HepG2 (cell line): ENCODE data around the gene AFDN.

Experiments used
- CBFB ChIP-seq: sonication (generic); formaldehyde crosslinking; IDR thresholded peaks from 2 replicates; pipeline ENCODE4 v1.4.0; 2020; ENCODE audit warnings: missing genetic modification reagents
- ELF4 ChIP-seq: sonication (generic); formaldehyde crosslinking; IDR thresholded peaks from 2 replicates; pipeline ENCODE4 v1.5.0; 2020; ENCODE audit warnings: missing genetic modification reagents, mild to moderate bottlenecking, moderate library complexity, borderline replicate concordance
- HNRNPL ChIP-seq: fragments of 200-400 bp; formaldehyde crosslinking; IDR thresholded peaks from 2 replicates; pipeline ENCODE4 v1.6.1; 2017; ENCODE audit warnings: mild to moderate bottlenecking, low read depth, low read length
- IRX3 ChIP-seq: sonication (generic); formaldehyde crosslinking; IDR thresholded peaks from 2 replicates; pipeline ENCODE4 v1.8.1; 2023; ENCODE audit warnings: mild to moderate bottlenecking, low read depth, missing genetic modification reagents, borderline replicate concordance
- KDM1A ChIP-seq: IDR thresholded peaks from 2 replicates; pipeline ENCODE4 v1.6.1; 2016; ENCODE audit warnings: missing compliant biosample characterization
- MAFK ChIP-seq, 2 experiments: IDR thresholded peaks in 1 of 2; conservative IDR thresholded peaks in 1 of 2; 2 replicates each; pipeline ENCODE4 v1.6.1; 2011; ENCODE audit warnings: improper control_type of control experiment in 2 of 2, low read length in 2 of 2
- MTA3 ChIP-seq: sonication (generic); formaldehyde crosslinking; IDR thresholded peaks from 2 replicates; pipeline ENCODE4 v1.4.0; 2020; ENCODE audit warnings: missing genetic modification reagents
- RAD51 ChIP-seq: fragments of 450-650 bp; IDR thresholded peaks from 2 replicates; pipeline ENCODE4 v1.6.1; 2016; ENCODE audit warnings: borderline replicate concordance
- RXRA ChIP-seq: sonication (generic); formaldehyde crosslinking; IDR thresholded peaks from 2 replicates; pipeline ENCODE4 v1.5.1; 2020; ENCODE audit warnings: missing genetic modification reagents
- SOX6 ChIP-seq, 2 experiments: fragments of 450-650 bp in 1 of 2; sonication (generic) in 1 of 2; formaldehyde crosslinking in 1 of 2; IDR thresholded peaks; 2 replicates each; pipeline versions ENCODE4 v1.4.0 to v1.6.1; 2017 to 2020; ENCODE audit warnings: antibody characterized with exemption in 1 of 2, mild to moderate bottlenecking in 1 of 2, missing genetic modification reagents in 1 of 2
- ZNF329 ChIP-seq: sonication (generic); formaldehyde crosslinking; IDR thresholded peaks from 2 replicates; pipeline ENCODE4 v1.9.0; 2021; ENCODE audit warnings: low read depth, mild to moderate bottlenecking, missing genetic modification reagents
- ZNF446 ChIP-seq: sonication (generic); formaldehyde crosslinking; IDR thresholded peaks from 2 replicates; pipeline ENCODE4 v1.5.0; 2020; ENCODE audit warnings: mild to moderate bottlenecking, missing genetic modification reagents

DNA sequence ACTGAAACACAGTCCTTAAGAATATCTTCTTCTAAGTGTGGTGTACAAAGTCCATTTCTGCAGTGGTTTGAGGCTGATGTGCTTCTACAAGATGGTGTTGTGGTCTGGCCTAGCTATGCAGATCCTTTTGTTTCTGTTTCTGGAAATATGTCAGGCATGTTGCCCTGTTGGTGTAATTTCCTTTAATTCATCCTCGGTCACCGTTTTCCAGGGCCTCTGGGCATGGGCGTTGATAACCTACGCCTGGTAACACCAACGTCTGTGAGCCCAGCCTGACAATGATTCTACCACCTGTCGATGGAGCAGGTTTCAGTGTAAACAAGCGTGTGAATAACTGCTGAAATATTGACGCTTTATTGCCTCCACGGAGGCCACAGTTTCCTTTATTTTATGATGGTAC, 33.3 kb upstream of the AFDN start:
- no peak for TF ChIP-seq SOX6 (IDR thresholded peaks at IDR 0.05)
- no peak for TF ChIP-seq SOX6 (CRISPR knock-in tag; IDR thresholded peaks at IDR 0.05)
- no peak for TF ChIP-seq ZNF446
- no peak for TF ChIP-seq MTA3 (CRISPR knock-in tag)
- TF ChIP-seq RAD51, result no peak
- TF ChIP-seq ELF4 (CRISPR knock-in tag), result no peak
- no peak for TF ChIP-seq HNRNPL
- TF ChIP-seq IRX3 (CRISPR knock-in tag), result no peak
- no peak for TF ChIP-seq RXRA (CRISPR knock-in tag)
- TF ChIP-seq KDM1A (CRISPR knock-in tag), result no peak
- no peak for TF ChIP-seq ZNF329
- TF ChIP-seq CBFB, result no peak
- no peak for TF ChIP-seq MAFK (conservative IDR thresholded peaks at IDR 0.05 in 1 of 2, IDR thresholded peaks at IDR 0.05 in 1 of 2; ENCODE audit: low read length in 2 of 2)
